ENCODE data around the gene MLC1. TPM values are rescaled to one million over a fixed set of nuclear protein-coding genes. Genes with fewer than 3 reads are reported as not detected.

Gene MLC1
- total RNA-seq, 1 experiment from 2014 or later, result not detected

DNA sequence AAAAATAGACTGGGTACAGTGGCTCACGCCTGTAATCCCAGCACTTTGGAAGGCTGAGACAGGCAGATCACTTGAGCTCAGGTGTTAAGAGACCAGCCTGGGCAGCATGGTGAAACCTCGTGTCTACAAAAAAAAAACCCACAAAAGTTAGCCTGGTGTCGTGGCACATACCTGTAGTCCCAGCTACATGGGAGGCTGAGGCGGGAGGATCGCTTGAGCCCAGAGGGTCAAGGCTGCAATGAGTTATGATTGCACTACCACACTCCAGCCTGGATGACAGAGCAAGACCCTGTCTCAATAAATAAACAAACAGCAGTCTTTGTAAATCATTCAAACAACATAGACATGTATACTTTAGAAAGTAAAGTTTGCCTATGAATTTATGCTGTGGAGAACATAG, 7.1 kb upstream of the MLC1 start:
- in situ Hi-C loops (cut with HindIII; ENCODE audit: low pct_unique_long_range_greater_than_20kb, low sequenced_read_pairs) (no loop called here), intact Hi-C loops (cut with micrococcal nuclease; ENCODE audit: unreplicated experiment) (no loop called here)
- Histone ChIP-seq H3K9me3 (ENCODE audit: control insufficient read depth, insufficient read depth, low read depth, low read length) (no peaks in the 10 kb centered on the region), H3K27ac (ENCODE audit: low read length) (no peak overlapping the region), H3K27me3 (ENCODE audit: control insufficient read depth, insufficient read depth, low read length) (0 out of 2 replicates have a peak, but pooled peaks cover 2% of the 10 kb centered on the region), H3K4me3 (ENCODE audit: low read depth in 2 of 2, low read length in 2 of 2) (no peak overlapping the region), H3K36me3 (ENCODE audit: control insufficient read depth, insufficient read depth, low read length) (no peaks in the 10 kb centered on the region), H3K4me1 (ENCODE audit: control insufficient read depth, insufficient read depth, low read length) (no peaks in the 10 kb centered on the region)
- no TSS peak for BruUV-seq (replicated peaks)
- no peak for ATAC-seq
- CTCF ChIA-PET, result no interaction called here
- DNase-seq (ENCODE audit: low read depth, low spot score), result no peak
- TF ChIP-seq TCF7L2 (IDR thresholded peaks at IDR 0.05; ENCODE audit: low read depth, low read length) (no peak), POLR2AphosphoS5 (IDR thresholded peaks at IDR 0.05; ENCODE audit: low read depth, low read length) (no peak), CTCF (IDR thresholded peaks at IDR 0.05) (no peak), REST (IDR thresholded peaks at IDR 0.05; ENCODE audit: insufficient read depth in 1 of 2, low read depth in 2 of 2, low read length in 1 of 2) (no peak), SIN3A (IDR thresholded peaks at IDR 0.05; ENCODE audit: borderline replicate concordance, insufficient read depth, low read depth, low read length) (no peak)
- POLR2A ChIA-PET, result no interaction called here

- TF ChIP-seq POLR2AphosphoS5 (IDR thresholded peaks at IDR 0.05; ENCODE audit: low read depth, low read length) (no peak), CTCF (IDR thresholded peaks at IDR 0.05) (no peak), REST (IDR thresholded peaks at IDR 0.05; ENCODE audit: insufficient read depth in 1 of 2, low read depth in 2 of 2, low read length in 1 of 2) (no peak), TCF7L2 (IDR thresholded peaks at IDR 0.05; ENCODE audit: low read depth, low read length) (no peak), SIN3A (IDR thresholded peaks at IDR 0.05; ENCODE audit: borderline replicate concordance, insufficient read depth, low read depth, low read length) (no peak)
- ChIA-PET CTCF (no interaction called here), POLR2A (no interaction called here)
- Histone ChIP-seq H3K4me3 (ENCODE audit: low read depth in 2 of 2, low read length in 2 of 2) (no peak overlapping the region), H3K27ac (ENCODE audit: low read length) (no peak overlapping the region), H3K9me3 (ENCODE audit: control insufficient read depth, insufficient read depth, low read depth, low read length) (no peaks in the 10 kb centered on the region), H3K27me3 (ENCODE audit: control insufficient read depth, insufficient read depth, low read length) (0 out of 2 replicates have a peak, but pooled peaks cover 2% of the 10 kb centered on the region), H3K36me3 (ENCODE audit: control insufficient read depth, insufficient read depth, low read length) (no peaks in the 10 kb centered on the region), H3K4me1 (ENCODE audit: control insufficient read depth, insufficient read depth, low read length) (no peaks in the 10 kb centered on the region)
- in situ Hi-C loops (cut with HindIII; ENCODE audit: low pct_unique_long_range_greater_than_20kb, low sequenced_read_pairs), result no loop called here
- BruUV-seq (replicated peaks), result no TSS peak
- intact Hi-C loops (cut with micrococcal nuclease; ENCODE audit: unreplicated experiment), result no loop called here
- no peak for ATAC-seq
- no peak for DNase-seq (ENCODE audit: low read depth, low spot score)
These were observed 6.0 kb upstream of the MLC1 start for GRCh38 chr22:50091092-50091768.
